Testis (tissue), 2 donors: ENCODE results near the gene C19orf85.

ENCODE experiments used
- POLR2A ChIP-seq: fragments of 450-650 bp; IDR thresholded peaks from one replicate; pipeline ENCODE4 v1.6.1; 2017; ENCODE audit warnings: antibody characterized with exemption, mild to moderate bottlenecking, moderate library complexity
- TF ChIP-seq, protein P1 (sequence below), 3 experiments: fragments of 450-650 bp in 2 of 3; fragments of 200-600 bp in 1 of 3; sonication (generic) in 1 of 3; IDR thresholded peaks; one replicate each; pipeline ENCODE4 v1.5.1; 2016 to 2019; ENCODE audit warnings: antibody characterized with exemption in 3 of 3, mild to moderate bottlenecking in 2 of 3, moderate library complexity in 1 of 3

DNA sequence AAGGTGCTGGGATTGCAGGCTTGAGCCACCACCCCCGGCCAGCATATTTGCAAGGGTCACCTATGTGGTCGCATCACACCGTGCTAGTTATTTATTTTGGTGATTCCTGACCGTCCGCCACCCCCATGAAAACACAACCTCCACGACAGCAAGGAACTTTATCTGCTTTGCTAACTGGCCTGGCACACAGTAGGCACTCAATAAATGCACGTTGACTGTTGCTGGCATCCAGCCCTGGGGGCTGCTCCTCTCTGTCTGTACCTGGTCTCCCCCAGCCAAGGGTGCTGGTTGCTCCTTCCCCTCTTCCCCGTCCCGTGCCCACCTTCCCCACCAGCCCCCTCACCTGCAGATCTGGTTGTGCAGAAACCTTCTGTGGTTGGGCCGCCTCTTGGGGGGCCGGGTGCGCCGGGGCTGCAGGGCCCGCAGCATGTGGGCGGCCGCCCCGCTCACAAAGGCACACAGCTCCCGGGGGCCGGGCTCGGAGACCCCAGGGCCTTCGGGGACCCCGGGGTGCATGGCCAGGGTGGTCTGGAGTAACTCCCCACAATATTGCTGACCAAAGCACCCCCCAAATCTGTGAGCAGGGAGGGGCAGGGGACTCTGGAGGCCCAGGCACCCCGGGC, 401 bp downstream of the C19orf85 start:
- TF ChIP-seq, protein P1, sequence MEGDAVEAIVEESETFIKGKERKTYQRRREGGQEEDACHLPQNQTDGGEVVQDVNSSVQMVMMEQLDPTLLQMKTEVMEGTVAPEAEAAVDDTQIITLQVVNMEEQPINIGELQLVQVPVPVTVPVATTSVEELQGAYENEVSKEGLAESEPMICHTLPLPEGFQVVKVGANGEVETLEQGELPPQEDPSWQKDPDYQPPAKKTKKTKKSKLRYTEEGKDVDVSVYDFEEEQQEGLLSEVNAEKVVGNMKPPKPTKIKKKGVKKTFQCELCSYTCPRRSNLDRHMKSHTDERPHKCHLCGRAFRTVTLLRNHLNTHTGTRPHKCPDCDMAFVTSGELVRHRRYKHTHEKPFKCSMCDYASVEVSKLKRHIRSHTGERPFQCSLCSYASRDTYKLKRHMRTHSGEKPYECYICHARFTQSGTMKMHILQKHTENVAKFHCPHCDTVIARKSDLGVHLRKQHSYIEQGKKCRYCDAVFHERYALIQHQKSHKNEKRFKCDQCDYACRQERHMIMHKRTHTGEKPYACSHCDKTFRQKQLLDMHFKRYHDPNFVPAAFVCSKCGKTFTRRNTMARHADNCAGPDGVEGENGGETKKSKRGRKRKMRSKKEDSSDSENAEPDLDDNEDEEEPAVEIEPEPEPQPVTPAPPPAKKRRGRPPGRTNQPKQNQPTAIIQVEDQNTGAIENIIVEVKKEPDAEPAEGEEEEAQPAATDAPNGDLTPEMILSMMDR (IDR thresholded peaks at IDR 0.05): no peak
- no peak for TF ChIP-seq POLR2A
